Left forelimb (tissue), 1 donor: ENCODE results near the gene CAMTA2.
"Not testable (repeated sequence)": the region's sequence is repeated elsewhere in the genome, so short reads cannot be mapped to it uniquely, and the experiment has no call there.

Experiments used
- DNase-seq: peaks from one replicate; pipeline ENCODE4 v3.0.0-alpha.2; 2018; ENCODE audit warnings: low spot score

The CAMTA2 gene

GRCh38 chr17:4932756-4933155, 54.7 kb downstream of the CAMTA2 start:
- no peak for DNase-seq

DNA sequence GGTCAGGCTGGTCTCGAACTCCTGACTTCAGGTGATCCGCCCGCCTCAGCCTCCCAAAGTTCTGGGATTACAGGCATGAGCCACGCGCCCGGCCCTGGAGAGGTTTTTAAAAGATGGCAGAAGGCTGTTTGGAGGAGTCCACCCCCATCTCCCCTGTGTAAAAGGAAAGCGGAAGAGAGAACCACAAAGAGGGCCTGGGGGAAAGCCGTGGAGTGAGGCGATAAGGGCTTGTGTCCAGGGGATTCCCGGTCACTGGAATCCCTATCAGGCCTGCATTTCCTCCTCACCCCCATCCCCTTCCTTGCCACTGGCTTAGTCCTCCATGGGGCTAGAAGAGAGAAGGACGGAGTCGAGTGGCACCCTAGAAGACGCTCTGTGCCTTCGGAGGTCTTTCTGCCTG, 55.5 kb downstream of the CAMTA2 start, which contains the start of gene GP1BA:
GP1BA (plus strand) TSS at position 315 of the 400 bp plus-strand sequence. CDS start 328 bp downstream, outside the sequence.
- no peak for DNase-seq

GRCh38 chr17:4928881-4929280, 58.6 kb downstream of the CAMTA2 start:
- DNase-seq = no peak

- not testable (repeated sequence) for DNase-seq
Observed at GRCh38 chr17:4926577-4927335, 60.7 kb downstream of the CAMTA2 start.

- DNase-seq = no peak
Observed at GRCh38 chr17:4921320-4921719, 66.2 kb downstream of the CAMTA2 start.

DNA sequence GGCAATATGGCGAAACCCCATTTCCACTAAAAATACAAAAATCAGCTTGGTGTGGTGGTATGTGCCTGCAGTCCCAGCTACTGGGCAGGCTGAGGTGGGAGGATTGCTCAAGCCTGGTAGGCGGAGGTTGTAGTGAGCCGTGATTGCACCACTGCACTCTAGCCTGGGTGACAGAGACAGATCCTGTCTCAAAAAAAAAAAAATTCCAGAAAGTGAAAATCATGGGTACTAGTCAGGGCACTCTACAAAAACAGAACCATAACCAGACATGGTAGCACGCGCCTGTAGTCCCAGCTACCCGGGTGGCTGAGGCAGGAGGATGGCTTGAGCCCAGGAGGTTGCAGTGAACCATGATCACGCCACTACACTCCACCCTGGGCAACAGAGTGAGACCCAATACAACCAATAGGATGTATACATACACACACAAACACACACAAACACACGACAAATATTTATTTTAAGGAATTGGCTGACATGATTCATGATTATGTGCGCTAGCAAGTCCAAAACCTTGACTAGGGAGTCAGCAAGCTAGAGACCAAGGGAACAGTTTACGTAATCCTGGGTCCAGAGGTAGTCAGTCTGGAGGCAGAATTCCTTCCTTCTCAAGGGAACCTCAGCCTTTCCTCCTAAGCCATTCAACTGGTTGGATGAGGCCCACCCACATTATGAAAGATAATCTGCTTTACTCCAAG, 67.0 kb downstream of the CAMTA2 start:
- DNase-seq = no peak

- no peak for DNase-seq
Observed at GRCh38 chr17:4919511-4920047, 67.9 kb downstream of the CAMTA2 start.
